ENCODE results near the gene CEP95.
"Not testable (repeated sequence)": the region's sequence is repeated elsewhere in the genome, so short reads cannot be mapped to it uniquely, and the experiment has no call there.

CEP95 gene

GRCh38 chr17:64506576-64507412 lies at the start of gene CEP95:
Gene CEP95, plus strand, starts transcription at chr17:64506977. Its CDS starts 121 bp downstream, at chr17:64507098.
- FAIRE-seq = no peak

- no peak for FAIRE-seq
Measured at GRCh38 chr17:64457156-64457555, 49.6 kb upstream of the CEP95 start.

GRCh38 chr17:64458756-64459155 lies 48.0 kb upstream of the CEP95 start:
- FAIRE-seq = no peak

GRCh38 chr17:64459284-64459747 lies 47.5 kb upstream of the CEP95 start:
- no peak for FAIRE-seq

GRCh38 chr17:64459818-64460217 lies 47.0 kb upstream of the CEP95 start:
- not testable (repeated sequence) for FAIRE-seq

GRCh38 chr17:64460955-64461354 lies 45.8 kb upstream of the CEP95 start:
- no peak for FAIRE-seq

- no peak for FAIRE-seq
Measured at GRCh38 chr17:64461788-64462187, 45.0 kb upstream of the CEP95 start.

- no peak for FAIRE-seq
Measured at GRCh38 chr17:64466019-64466735, 40.6 kb upstream of the CEP95 start.

- not testable (repeated sequence) for FAIRE-seq
Measured at GRCh38 chr17:64466834-64467233, 39.9 kb upstream of the CEP95 start.

- no peak for FAIRE-seq
Measured at GRCh38 chr17:64470625-64471024, 36.2 kb upstream of the CEP95 start.

- FAIRE-seq = no peak
Measured at GRCh38 chr17:64471440-64471839, 35.3 kb upstream of the CEP95 start.

- no peak for FAIRE-seq
Measured at GRCh38 chr17:64472564-64472963, 34.2 kb upstream of the CEP95 start.

- no peak for FAIRE-seq
Measured at GRCh38 chr17:64477849-64478248, 28.9 kb upstream of the CEP95 start.

GRCh38 chr17:64480951-64481350 lies 25.8 kb upstream of the CEP95 start:
- no peak for FAIRE-seq

GRCh38 chr17:64484380-64484779 lies 22.4 kb upstream of the CEP95 start:
- no peak for FAIRE-seq

- no peak for FAIRE-seq
Measured at GRCh38 chr17:64488301-64488700, 18.5 kb upstream of the CEP95 start.

GRCh38 chr17:64491034-64491860 lies 15.5 kb upstream of the CEP95 start:
- no peak for FAIRE-seq

GRCh38 chr17:64491994-64492393 lies 14.8 kb upstream of the CEP95 start:
- no peak for FAIRE-seq

GRCh38 chr17:64492481-64493109 lies 14.2 kb upstream of the CEP95 start:
- FAIRE-seq = no peak

- no peak for FAIRE-seq
Measured at GRCh38 chr17:64494121-64494520, 12.7 kb upstream of the CEP95 start.

GRCh38 chr17:64495300-64495699 lies 11.5 kb upstream of the CEP95 start:
- FAIRE-seq = not testable (repeated sequence)

- FAIRE-seq = no peak
Measured at GRCh38 chr17:64496348-64496785, 10.4 kb upstream of the CEP95 start.

All from TTC549 (cell line).